C1 segment of cervical spinal cord (tissue), 14 donors: Measurements from ENCODE around the gene BCL2L11.

Source experiments
- DNase-seq, 14 donors: peaks; one replicate each; lab custom pipeline; 2025; lab: John Stamatoyannopoulos, UW

BCL2L11 gene

DNA sequence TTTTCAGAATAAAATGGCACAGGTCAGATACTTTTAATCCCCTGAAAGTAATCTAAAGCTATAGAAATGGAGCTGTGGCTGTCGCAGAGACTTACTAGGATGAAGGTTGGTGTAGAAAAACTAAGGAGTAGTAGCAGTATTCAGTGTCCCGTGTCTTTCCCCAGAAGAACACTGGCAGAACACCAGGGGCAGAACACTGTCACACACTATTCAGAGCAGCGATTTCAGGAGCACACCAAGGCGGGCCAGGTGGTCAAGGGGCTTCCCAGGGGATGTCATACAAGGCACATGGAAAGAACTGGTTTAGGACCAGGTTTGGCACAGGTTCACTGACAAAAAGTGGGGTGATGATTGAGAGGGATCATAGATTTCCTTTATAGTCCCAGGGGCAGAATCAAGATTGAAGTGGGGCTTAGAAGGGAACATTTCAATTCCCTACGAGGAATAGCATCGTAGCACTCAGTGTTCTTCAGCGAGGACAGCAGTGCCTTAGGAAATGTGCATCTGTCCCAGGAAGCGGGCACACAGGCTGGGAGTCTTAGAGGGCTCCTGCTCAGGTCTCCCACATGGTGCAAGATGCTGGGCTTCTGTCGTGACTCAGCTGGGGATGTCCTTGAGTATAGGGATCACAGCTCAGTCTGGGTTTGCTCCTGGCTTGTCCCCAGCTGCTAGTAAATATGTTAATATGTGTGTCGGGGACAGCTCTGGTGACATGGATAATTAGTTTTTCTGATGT is 22.6 kb downstream of the BCL2L11 start:
- no peak for DNase-seq

DNA sequence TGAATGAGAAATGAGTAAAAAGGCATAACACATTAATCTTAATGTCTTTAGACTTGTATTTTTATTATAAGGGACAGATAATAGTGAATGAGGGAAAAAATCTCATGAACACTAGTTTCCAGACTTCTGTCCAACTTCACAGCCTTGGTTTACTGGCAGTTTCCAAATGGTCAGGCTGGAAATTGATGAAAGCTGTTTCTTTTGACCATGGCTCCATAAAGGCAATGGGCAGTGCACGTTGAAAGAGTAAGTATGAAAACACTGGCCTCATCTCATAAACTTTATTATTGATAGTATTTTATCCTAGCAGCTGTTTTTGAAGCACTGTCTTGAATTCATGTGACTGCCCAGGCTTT is 23.1 kb downstream of the BCL2L11 start:
- no peak for DNase-seq

DNA sequence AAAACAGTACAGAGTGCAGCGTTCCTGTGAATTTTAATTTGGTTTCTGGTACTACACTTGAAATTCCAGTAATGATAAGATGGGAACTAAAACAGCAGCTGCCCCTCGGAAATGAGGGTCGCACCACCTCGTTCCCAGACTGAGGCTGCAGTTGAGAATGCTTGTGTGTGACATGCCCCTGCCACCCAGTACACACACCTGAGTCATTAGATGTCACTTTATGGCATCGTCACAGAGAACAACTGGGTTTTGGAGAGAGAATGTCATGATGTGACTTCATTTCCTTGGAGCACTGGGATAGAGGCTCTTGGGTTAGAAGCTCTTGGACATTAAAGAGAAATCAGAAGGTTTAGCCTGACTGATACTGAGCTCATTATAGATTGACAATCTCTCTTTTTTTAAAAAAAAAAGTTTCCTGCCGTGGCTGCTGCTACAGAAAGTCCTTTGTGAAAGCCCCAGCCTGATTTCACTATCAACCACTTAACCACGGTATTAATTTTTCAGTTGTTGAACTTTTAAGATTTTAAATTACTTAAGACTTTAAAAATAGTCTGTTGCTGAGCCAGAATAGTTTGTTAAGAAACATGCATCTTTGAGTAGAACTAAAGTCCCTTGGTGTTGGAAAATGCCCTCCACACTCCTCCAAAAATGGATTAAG is 24.5 kb downstream of the BCL2L11 start:
- no peak for DNase-seq

GRCh38 chr2:111145951-111146350 is 25.2 kb downstream of the BCL2L11 start:
- no peak for DNase-seq

DNA sequence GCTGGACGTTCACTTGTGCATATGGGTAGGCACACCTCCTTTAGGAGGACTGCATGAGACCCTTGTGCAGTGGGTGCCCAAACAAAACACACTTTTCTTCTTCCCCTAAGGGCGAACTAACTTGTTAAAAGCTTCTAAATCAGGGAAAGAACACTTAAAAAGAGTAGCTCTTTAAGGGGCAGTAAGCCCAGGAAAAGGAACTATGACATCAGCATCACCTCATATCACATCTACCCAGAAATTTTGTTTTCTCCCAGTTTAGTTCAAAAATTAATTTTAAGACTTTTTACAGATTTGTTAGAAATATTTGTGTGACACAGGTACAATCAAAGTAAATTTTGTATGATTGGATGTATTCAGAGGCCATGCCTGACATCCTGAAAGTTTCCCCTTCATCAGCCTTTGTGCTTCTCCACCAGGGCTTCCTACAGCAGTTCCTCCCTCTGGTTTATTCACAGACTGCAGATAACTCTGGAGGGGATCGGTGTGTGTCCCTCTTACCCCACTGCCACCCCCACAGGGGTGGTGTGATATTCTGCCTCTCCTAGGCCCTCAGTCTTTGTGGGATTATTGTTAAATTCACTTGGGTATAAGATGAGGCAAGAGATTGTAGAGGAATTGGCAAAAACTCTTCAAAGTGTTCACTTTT is 27.6 kb downstream of the BCL2L11 start:
- no peak for DNase-seq

- no peak for DNase-seq
Observed at GRCh38 chr2:111148925-111149324, 28.2 kb downstream of the BCL2L11 start.

DNA sequence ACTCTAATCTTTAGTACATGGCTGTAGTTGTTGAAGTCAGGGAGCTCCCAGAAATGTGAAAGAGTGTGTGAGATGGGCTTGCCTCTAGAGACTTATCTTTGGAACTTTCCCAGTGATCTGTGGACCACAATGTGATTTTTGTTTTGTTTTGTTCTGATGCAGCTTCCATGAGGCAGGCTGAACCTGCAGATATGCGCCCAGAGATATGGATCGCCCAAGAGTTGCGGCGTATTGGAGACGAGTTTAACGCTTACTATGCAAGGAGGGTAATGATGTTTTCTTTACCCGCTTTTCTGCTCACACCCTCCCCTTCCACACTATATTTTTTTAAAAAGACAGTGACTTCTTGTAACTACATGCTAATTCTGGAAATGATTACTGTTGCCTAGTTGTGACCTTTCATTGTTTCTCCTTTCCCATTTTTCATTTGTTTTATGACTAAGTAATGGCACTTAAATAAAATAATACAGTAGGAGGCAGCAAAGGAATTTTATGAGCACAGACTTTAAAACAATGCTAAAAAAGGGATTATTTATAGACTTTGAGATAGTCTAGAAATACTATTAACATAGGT is 29.3 kb downstream of the BCL2L11 start:
- no peak for DNase-seq

- no peak for DNase-seq
Observed at GRCh38 chr2:111154758-111155157, 34.0 kb downstream of the BCL2L11 start.

DNA sequence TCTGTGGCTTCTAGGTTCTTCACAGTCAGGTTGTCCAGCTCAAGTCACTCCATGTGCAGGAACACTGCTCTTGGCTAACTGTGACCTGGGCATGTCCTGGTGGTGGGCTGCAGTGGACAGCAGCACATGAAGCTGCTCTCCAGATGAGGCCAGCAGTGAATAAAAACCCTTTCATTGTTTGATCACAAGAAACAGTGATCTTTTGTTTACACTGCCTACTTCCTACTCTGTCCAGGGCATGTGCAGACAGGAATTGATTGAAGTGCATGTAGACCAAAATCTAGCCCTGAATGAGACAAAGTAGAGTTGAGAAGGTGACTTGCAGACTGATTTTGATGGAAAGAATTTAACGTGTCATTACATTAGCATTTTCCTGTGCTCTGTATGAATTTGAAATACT is 34.9 kb downstream of the BCL2L11 start:
- DNase-seq: peak in 6 of 14 donors; percentile 7 to 22 (median 14)

DNA sequence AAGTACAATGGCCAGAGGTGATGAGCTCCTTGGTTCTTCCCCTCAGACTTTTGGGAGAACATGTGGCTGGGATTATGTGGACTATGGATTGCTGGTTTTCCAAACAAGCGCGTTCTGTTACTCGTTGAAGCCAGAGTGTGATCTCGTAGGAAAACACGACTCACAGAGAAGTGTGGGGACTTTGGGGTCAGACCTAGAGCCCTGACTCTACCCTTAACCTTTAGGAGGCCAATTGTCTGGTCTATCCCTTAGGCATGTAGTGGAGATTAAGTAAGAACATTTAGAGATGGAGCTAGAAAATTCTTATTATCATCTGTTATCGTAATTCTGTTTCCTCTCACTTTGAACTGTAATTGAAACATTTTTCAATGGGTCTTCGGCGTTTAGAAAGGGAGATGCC is 35.8 kb downstream of the BCL2L11 start:
- no peak for DNase-seq

- DNase-seq: no peak
Observed at GRCh38 chr2:111157071-111157661, 36.5 kb downstream of the BCL2L11 start.

- no peak for DNase-seq
Observed at GRCh38 chr2:111157798-111158197, 37.1 kb downstream of the BCL2L11 start.

GRCh38 chr2:111159641-111160040 is 38.9 kb downstream of the BCL2L11 start:
- no peak for DNase-seq

GRCh38 chr2:111160758-111161157 is 40.0 kb downstream of the BCL2L11 start:
- DNase-seq: no peak

GRCh38 chr2:111161971-111162370 is 41.3 kb downstream of the BCL2L11 start:
- DNase-seq: peak in 10 of 14 donors; percentile 19 to 68 (median 44)

DNA sequence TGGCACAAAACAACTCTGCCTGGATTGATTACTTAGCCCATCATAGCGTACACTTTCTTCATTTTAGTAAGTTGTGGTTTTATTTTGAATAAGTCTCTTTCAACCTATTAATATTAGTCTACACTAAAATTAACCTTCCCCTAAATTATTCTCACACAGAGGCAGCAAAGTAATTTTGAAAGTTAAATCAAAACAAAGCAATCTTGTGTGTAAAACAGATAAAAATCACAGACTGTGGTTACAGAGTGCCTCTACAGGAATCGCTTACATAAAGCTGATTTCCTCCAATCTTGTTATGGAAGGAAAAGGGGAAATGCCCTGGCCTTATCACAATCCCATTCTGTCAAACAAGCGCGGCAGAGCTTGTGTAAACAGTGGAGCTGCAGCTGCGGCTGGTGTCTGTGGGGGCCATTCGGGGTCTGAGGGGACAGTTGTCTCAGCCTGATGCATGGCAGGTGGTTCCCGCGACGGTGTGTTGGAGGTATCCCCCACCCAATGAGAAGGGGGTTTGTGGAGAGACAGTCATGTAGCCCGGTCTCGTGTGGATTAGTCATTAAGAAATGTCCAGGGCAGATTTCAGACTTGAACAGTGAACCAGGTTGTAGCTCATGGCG is 42.1 kb downstream of the BCL2L11 start:
- DNase-seq: no peak

DNA sequence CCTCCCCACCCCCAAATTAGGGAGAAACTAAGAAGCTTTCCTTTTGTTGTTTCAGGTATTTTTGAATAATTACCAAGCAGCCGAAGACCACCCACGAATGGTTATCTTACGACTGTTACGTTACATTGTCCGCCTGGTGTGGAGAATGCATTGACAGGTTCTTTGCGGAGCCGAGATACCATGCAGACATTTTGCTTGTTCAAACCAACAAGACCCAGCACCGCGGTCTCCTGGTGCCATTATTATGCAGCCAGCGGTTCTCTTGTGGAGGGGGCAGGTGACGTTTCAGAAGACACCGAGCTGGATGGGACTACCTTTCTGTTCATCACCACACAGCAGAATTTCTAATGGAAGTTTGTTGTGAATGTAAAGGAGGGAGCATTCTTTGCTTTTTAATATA is 43.4 kb downstream of the BCL2L11 start:
- DNase-seq: no peak

DNA sequence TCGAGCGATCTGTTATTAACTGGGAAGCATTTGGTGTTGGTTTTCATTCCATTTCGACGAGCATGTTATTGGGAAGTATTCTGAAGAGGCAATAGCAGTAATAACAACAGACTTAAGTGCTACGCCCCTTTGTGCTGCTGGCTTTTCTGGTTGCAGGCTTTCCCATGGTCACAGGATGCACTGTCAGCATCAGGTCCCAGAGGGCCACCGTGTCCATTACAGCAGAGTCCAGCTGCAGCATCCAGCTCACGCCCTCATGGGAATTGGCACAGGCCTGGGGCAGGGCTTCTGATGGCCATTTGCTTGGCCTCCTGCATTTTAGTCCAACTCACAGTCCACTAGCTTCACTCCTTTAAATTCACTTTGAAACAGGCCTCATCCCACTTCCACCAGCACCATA is 44.4 kb downstream of the BCL2L11 start:
- no peak for DNase-seq

DNA sequence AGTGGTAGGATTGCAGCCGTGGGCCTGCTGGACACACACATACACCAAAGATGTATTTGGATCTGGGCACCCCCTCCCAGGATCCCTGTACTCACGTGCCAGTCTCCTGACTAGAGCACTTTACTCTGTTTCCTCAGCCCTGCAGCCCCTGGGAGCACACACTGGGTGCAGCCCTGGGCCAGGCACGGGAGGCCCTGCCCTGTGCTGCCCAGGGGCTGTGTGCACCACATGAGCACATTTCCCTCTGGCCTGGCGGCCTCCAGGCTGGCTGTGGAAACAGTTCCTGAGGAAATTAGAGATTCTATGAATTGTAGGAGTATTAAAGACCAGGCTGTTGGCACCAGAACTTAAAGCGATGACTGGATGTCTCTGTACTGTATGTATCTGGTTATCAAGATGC is 45.4 kb downstream of the BCL2L11 start:
- no peak for DNase-seq

DNA sequence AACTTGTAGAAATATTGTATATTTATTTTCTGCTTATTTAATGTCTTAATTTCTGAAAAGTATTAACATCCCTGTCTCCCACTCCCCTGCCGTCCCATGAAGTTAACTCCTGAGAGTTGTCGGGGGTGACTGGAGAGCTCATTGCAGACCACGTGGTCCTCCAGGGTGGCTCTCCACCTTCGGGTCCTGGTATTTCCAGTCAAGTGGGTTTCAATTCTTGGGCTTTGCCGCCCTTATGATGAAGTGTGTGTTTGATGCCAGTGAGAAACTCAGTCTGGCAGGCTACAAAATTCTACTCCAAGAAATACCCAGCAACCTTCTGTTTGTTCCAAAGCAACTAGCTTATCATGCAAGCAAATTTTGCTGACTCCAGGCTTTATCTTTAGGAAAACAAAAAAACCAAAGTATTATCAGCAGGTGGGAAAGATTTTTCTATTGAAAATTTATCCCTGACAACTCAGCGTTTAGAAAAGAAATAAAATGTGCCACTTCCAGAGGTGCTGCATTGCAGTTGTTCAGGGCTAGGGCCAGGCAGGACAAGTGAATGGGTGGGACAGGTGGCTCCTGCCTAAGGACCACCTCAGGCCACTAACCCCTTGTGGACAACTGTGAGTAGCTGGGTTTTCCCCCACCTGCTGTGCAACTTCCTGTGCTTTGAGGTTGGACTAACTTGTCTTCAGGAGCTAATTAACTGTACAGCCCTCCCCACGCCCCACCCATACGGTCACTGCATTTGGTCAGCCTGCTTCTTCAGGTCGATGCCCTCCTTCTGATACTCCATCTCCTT is 46.6 kb downstream of the BCL2L11 start:
- DNase-seq: no peak

DNA sequence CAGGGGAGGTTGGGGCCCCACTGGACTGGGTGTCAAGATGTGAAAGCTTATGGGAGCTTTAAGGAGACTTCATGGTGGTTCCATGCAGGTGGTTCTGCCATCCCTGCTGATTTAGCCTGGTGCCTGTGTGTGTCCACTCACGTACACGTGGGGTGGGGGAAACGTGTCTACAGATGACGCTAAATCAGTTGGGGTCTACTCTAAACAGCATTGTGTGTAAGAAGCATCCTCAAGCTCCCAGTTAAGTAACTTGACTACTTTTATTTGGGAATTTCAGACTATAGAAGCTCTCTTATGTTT is 47.1 kb downstream of the BCL2L11 start:
- no peak for DNase-seq
